SU-DHL-6 (cell line): Measurements from ENCODE around the gene NDUFA5.

Source experiments
- H2AFZ ChIP-seq: fragments of 200-600 bp; sonication (generic); 2 replicates; pipeline ENCODE4 v1.6.1; 2014; ENCODE audit warnings: low read depth, mild to moderate bottlenecking, moderate library complexity, mixed read lengths, antibody characterized with exemption, low read length; ENCODE audit not compliant: severe bottlenecking
- H3F3A ChIP-seq: fragments of 200-600 bp; shearing (Covaris generic); 2 replicates; pipeline ENCODE4 v1.6.0; 2016; ENCODE audit warnings: antibody characterized with exemption, mild to moderate bottlenecking; ENCODE audit not compliant: insufficient read depth
- H3K27ac ChIP-seq: fragments of 200-600 bp; sonication (generic); 2 replicates; pipeline ENCODE4 v1.5.1; 2016; ENCODE audit warnings: low read depth, mild to moderate bottlenecking, low read length, moderate library complexity, mixed read lengths
- H3K27me3 ChIP-seq: fragments of 200-600 bp; sonication (generic), shearing (Covaris generic); 2 replicates; pipeline ENCODE4 v1.6.0; 2014; ENCODE audit warnings: mild to moderate bottlenecking, low read length
- H3K36me3 ChIP-seq: fragments of 200-600 bp; sonication (generic); 2 replicates; pipeline ENCODE4 v1.6.1; 2014; ENCODE audit warnings: mild to moderate bottlenecking, low read length, mixed read lengths
- H3K4me2 ChIP-seq: fragments of 300-600, 200-600 bp; shearing (Covaris generic), sonication (generic); 2 replicates; pipeline ENCODE4 v1.6.0; 2014; ENCODE audit warnings: low read length, low read depth, mild to moderate bottlenecking; ENCODE audit not compliant: poor library complexity, severe bottlenecking
- H3K4me3 ChIP-seq: fragments of 200-600 bp; sonication (generic); 2 replicates; pipeline ENCODE4 v1.5.1; 2014; ENCODE audit warnings: antibody characterized with exemption, low read length, mild to moderate bottlenecking, mixed read lengths; ENCODE audit not compliant: insufficient read depth, poor library complexity, severe bottlenecking
- H3K79me2 ChIP-seq: fragments of 200-600 bp; sonication (generic); 2 replicates; pipeline ENCODE4 v1.6.1; 2014; ENCODE audit warnings: mild to moderate bottlenecking, low read length, moderate library complexity; ENCODE audit not compliant: insufficient read depth
- H3K9ac ChIP-seq: fragments of 200-600 bp; sonication (generic); 2 replicates; pipeline ENCODE4 v1.7.0; 2014; ENCODE audit warnings: mild to moderate bottlenecking, low read length
- H3K9me2 ChIP-seq: fragments of 200-600 bp; sonication (generic); replicated peaks from 2 replicates; pipeline ENCODE4 v1.6.1; 2014; ENCODE audit warnings: low read length; ENCODE audit not compliant: insufficient read depth
- H3K9me3 ChIP-seq: fragments of 200-600 bp; sonication (generic); 2 replicates; pipeline ENCODE4 v1.6.1; 2014; ENCODE audit warnings: low read length, mixed read lengths; ENCODE audit not compliant: insufficient read depth
- H4K20me1 ChIP-seq: fragments of 200-600 bp; sonication (generic); 2 replicates; pipeline ENCODE4 v1.6.1; 2014; ENCODE audit warnings: low read depth, mild to moderate bottlenecking, antibody characterized with exemption, low read length, moderate library complexity, mixed read lengths
- EZH2phosphoT487 ChIP-seq: fragments of 200-600 bp; sonication (generic), shearing (Covaris generic); conservative IDR thresholded peaks from 2 replicates; pipeline ENCODE4 v1.6.1; 2018; ENCODE audit warnings: mild to moderate bottlenecking, antibody characterized with exemption, low read length, moderate library complexity, mixed read lengths
- TF ChIP-seq, protein P1 (sequence below): fragments of 200-600 bp; sonication (generic); IDR thresholded peaks from one replicate; pipeline ENCODE4 v1.5.1; 2017; ENCODE audit warnings: antibody characterized with exemption, mild to moderate bottlenecking, low read length, moderate library complexity; ENCODE audit not compliant: insufficient read depth, poor library complexity, severe bottlenecking

The NDUFA5 gene

DNA sequence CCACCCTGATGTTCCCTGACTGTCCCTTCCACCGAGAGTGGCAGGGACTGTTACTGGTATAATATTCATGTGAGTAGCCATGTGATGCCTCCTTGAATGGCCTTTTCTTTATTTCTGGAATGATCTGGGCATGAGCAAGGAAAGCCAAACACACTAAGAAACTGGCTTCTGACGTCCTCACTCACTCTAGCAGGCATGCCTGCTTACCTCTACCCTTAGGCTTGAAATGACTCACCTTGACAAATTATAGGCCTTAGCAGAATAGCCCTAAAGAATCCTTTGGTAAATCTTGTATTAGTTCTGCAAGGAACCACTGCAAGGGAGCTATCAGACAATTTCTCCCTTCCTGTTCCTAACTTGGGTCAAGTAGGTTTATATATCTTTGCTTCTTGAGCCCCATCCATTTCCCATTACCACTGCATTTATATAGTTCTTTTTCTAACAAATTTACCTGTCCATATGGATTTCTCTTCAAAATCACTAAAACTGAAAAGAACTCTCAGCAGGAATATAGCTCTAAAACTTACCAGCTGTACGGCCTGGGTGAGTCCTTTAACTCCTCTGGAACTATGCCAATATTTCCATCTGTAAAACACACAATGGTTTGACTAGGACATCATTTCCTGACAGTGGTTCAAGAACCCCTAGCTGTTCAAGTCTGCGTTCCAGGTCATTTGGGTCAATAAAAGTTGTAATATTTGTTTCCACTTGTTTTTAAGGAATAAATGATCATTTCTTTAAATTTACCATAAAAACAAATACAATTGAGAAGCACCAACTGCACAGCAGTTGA is 13.0 kb upstream of the NDUFA5 start:
- no peak overlapping the region for H3K4me3 ChIP-seq
- no peaks in the 10 kb centered on the region for H3F3A ChIP-seq
- no peaks in the 10 kb centered on the region for H4K20me1 ChIP-seq
- no peaks in the 10 kb centered on the region for H3K36me3 ChIP-seq
- H3K27ac ChIP-seq, result no peak overlapping the region
- H3K9me3 ChIP-seq, result no peaks in the 10 kb centered on the region
- H3K4me2 ChIP-seq, result no peak overlapping the region
- H3K27me3 ChIP-seq, result no peaks in the 10 kb centered on the region
- H2AFZ ChIP-seq, result no peak overlapping the region
- no peaks in the 10 kb centered on the region for H3K9me2 ChIP-seq
- TF ChIP-seq, protein P1, sequence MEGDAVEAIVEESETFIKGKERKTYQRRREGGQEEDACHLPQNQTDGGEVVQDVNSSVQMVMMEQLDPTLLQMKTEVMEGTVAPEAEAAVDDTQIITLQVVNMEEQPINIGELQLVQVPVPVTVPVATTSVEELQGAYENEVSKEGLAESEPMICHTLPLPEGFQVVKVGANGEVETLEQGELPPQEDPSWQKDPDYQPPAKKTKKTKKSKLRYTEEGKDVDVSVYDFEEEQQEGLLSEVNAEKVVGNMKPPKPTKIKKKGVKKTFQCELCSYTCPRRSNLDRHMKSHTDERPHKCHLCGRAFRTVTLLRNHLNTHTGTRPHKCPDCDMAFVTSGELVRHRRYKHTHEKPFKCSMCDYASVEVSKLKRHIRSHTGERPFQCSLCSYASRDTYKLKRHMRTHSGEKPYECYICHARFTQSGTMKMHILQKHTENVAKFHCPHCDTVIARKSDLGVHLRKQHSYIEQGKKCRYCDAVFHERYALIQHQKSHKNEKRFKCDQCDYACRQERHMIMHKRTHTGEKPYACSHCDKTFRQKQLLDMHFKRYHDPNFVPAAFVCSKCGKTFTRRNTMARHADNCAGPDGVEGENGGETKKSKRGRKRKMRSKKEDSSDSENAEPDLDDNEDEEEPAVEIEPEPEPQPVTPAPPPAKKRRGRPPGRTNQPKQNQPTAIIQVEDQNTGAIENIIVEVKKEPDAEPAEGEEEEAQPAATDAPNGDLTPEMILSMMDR, result no peak
- no peak for TF ChIP-seq EZH2phosphoT487
- no peaks in the 10 kb centered on the region for H3K79me2 ChIP-seq
- H3K9ac ChIP-seq, result no peak overlapping the region

DNA sequence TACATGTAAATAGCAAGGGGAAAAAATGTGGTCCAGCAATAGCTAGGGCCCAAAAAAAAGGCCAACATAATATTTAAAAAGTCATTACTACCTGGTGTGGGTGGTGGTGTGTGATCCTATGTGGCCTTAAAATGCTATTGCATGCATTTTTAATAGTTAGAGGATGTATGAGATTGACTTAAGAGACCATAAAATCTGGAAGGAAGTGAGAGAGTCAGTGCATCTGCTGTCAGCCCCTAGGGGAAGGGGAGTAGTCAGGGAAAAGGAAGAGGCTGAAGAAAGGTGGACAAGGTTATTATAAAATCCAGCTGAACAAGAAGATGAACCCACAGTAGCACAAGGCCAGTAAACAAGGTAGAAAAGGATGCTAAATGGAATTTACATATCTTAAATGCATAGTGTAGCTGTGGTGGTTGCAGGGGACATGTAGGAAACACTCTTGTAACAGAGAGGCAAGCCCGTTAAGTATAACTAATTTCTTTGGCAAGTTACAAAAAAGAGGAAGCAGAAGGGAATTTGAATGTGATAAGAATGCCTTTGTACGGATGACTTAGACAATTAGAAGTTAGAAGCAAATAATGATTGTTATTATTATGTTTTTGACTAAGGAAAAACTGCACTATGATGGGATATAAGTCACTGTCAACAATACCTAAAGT is 11.9 kb upstream of the NDUFA5 start:
- TF ChIP-seq EZH2phosphoT487, result no peak
- TF ChIP-seq, protein P1, result no peak
- H2AFZ ChIP-seq, result no peak overlapping the region
- no peak overlapping the region for H3K4me2 ChIP-seq

DNA sequence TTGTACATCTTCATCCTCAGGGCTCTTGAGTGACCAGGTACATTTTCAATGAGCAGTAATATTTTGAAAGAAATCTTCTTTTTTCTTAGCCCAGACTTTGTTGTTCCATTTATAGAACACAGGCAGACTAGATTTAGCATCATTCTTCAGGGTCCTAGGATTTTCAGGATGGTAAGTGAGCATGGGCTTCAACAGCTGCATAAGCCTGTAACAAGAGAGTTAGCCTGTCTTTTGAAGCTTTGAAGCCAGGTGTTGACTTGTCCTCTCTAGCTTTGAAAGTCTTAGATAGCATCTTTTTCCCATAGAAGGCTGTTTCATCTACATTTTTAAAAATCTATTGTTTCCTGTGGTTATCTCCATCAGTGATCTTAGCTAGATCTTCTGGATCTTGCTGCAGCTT is 4.5 kb upstream of the NDUFA5 start:
- H4K20me1 ChIP-seq, result no peaks in the 10 kb centered on the region
- 0 out of 2 replicates have a peak, but pooled peaks cover 4% of the 10 kb centered on the region for H3K79me2 ChIP-seq
- no peaks in the 10 kb centered on the region for H3K36me3 ChIP-seq
- H3K9ac ChIP-seq, result no peak overlapping the region
- no peaks in the 10 kb centered on the region for H3F3A ChIP-seq
- H3K27me3 ChIP-seq, result no peaks in the 10 kb centered on the region
- no peaks in the 10 kb centered on the region for H3K9me3 ChIP-seq
- H3K4me2 ChIP-seq, result no peak overlapping the region
- no peak overlapping the region for H2AFZ ChIP-seq
- no peaks in the 10 kb centered on the region for H3K9me2 ChIP-seq
- no peak overlapping the region for H3K27ac ChIP-seq
- TF ChIP-seq, protein P1, result no peak
- TF ChIP-seq EZH2phosphoT487, result no peak
- no peak overlapping the region for H3K4me3 ChIP-seq

More for the DNA sequence above, 11.9 kb upstream of the NDUFA5 start:
- Histone ChIP-seq H3K79me2 (no peaks in the 10 kb centered on the region), H3K4me3 (no peak overlapping the region), H3K27ac (no peak overlapping the region), H3K9me3 (no peaks in the 10 kb centered on the region), H4K20me1 (no peaks in the 10 kb centered on the region), H3K9me2 (no peaks in the 10 kb centered on the region), H3F3A (no peaks in the 10 kb centered on the region), H3K27me3 (no peaks in the 10 kb centered on the region), H3K9ac (no peak overlapping the region), H3K36me3 (no peaks in the 10 kb centered on the region)
